CD4-positive, alpha-beta T cell treated with Interleukin-1 beta for 1 hour (primary cell): Measurements from ENCODE around the gene MLLT3.
A peak's percentile ranks its signal among the peaks of the same experiment; 100 is the strongest.

Experiments
- DNase-seq, 2 donors: peaks; one replicate each; pipeline ENCODE4 v3.0.0-alpha.2; 2020 to 2022

MLLT3 gene

GRCh38 chr9:20508242-20508641 is 114.1 kb downstream of the MLLT3 start:
- no peak for DNase-seq

GRCh38 chr9:20507431-20507830 is 114.9 kb downstream of the MLLT3 start:
- no peak for DNase-seq

GRCh38 chr9:20506099-20506900 is 116.0 kb downstream of the MLLT3 start:
- no peak for DNase-seq

GRCh38 chr9:20505574-20505973 is 116.7 kb downstream of the MLLT3 start:
- no peak for DNase-seq

- peak; percentile 17 to 18 for DNase-seq
These were observed 117.4 kb downstream of the MLLT3 start for GRCh38 chr9:20504930-20505329.

GRCh38 chr9:20500101-20500500 is 122.2 kb downstream of the MLLT3 start:
- DNase-seq: no peak

GRCh38 chr9:20499013-20499412 is 123.3 kb downstream of the MLLT3 start:
- no peak for DNase-seq

GRCh38 chr9:20496328-20496727 is 126.0 kb downstream of the MLLT3 start:
- no peak for DNase-seq

GRCh38 chr9:20495098-20495497 is 127.2 kb downstream of the MLLT3 start:
- DNase-seq: no peak

GRCh38 chr9:20494035-20494434 is 128.3 kb downstream of the MLLT3 start:
- DNase-seq: no peak

GRCh38 chr9:20492772-20493171 is 129.5 kb downstream of the MLLT3 start:
- DNase-seq: no peak

- no peak for DNase-seq
These were observed 130.7 kb downstream of the MLLT3 start for GRCh38 chr9:20491612-20492011.

- DNase-seq: no peak
These were observed 132.0 kb downstream of the MLLT3 start for GRCh38 chr9:20490246-20490834.

GRCh38 chr9:20488691-20489090 is 133.6 kb downstream of the MLLT3 start:
- DNase-seq: no peak

GRCh38 chr9:20486552-20486951 is 135.7 kb downstream of the MLLT3 start:
- DNase-seq: no peak

GRCh38 chr9:20481437-20481836 is 140.9 kb downstream of the MLLT3 start:
- no peak for DNase-seq

- DNase-seq: no peak
These were observed 142.1 kb downstream of the MLLT3 start for GRCh38 chr9:20480249-20480648.

- no peak for DNase-seq
These were observed 142.7 kb downstream of the MLLT3 start for GRCh38 chr9:20479419-20480155.

- DNase-seq: no peak
These were observed 143.5 kb downstream of the MLLT3 start for GRCh38 chr9:20478786-20479185.

GRCh38 chr9:20477940-20478620 is 144.2 kb downstream of the MLLT3 start:
- no peak for DNase-seq

GRCh38 chr9:20476912-20477521 is 145.3 kb downstream of the MLLT3 start:
- DNase-seq: no peak

- no peak for DNase-seq
These were observed 147.8 kb downstream of the MLLT3 start for GRCh38 chr9:20474496-20474895.

GRCh38 chr9:20473515-20474013 is 148.7 kb downstream of the MLLT3 start:
- no peak for DNase-seq
